Astrocyte of the spinal cord (primary cell): ENCODE results near the gene VPS39.

Experiments
- DNase-seq: peaks from one replicate; pipeline ENCODE4 v3.0.0; 2011; ENCODE audit warnings: low read depth, low spot score
- H3K4me3 ChIP-seq: 2 replicates; pipeline ENCODE4 v1.5.1; 2011; ENCODE audit warnings: low read depth, mild to moderate bottlenecking, low read length, moderate library complexity
- in situ Hi-C: cut with HindIII; loops from 2 replicates; pipeline ENCODE4 v1.10.0; 2017; ENCODE audit warnings: low sequenced_read_pairs
- TF ChIP-seq, protein P1 (sequence below): IDR thresholded peaks from 2 replicates; pipeline ENCODE4 v1.5.1; 2012; ENCODE audit warnings: low read depth, mild to moderate bottlenecking, low read length, inconsistent platforms

The VPS39 gene

DNA sequence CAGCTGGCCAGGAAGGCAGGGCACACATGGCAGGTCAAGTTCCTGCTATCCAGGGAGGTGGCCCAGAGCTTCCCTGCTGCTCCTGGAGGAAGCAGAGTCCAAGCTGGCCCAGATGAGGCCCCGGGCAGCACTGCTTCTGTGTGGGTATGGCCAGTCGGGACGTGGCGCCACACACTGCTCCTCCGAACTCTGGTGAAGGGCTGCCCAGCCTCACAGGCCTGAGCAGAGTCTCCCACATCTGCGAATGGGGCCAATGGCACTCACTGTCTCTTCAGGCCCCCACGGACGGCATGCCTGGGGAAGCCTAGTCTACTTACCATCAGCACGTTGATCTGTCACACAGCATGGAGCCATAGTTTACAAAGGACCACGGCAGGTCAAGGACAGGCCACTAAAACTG is 49.2 kb downstream of the VPS39 start:
- TF ChIP-seq, protein P1, sequence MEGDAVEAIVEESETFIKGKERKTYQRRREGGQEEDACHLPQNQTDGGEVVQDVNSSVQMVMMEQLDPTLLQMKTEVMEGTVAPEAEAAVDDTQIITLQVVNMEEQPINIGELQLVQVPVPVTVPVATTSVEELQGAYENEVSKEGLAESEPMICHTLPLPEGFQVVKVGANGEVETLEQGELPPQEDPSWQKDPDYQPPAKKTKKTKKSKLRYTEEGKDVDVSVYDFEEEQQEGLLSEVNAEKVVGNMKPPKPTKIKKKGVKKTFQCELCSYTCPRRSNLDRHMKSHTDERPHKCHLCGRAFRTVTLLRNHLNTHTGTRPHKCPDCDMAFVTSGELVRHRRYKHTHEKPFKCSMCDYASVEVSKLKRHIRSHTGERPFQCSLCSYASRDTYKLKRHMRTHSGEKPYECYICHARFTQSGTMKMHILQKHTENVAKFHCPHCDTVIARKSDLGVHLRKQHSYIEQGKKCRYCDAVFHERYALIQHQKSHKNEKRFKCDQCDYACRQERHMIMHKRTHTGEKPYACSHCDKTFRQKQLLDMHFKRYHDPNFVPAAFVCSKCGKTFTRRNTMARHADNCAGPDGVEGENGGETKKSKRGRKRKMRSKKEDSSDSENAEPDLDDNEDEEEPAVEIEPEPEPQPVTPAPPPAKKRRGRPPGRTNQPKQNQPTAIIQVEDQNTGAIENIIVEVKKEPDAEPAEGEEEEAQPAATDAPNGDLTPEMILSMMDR: no peak
- H3K4me3 ChIP-seq: no peak overlapping the region
- in situ Hi-C loops: no loop called here
- DNase-seq: no peak

DNA sequence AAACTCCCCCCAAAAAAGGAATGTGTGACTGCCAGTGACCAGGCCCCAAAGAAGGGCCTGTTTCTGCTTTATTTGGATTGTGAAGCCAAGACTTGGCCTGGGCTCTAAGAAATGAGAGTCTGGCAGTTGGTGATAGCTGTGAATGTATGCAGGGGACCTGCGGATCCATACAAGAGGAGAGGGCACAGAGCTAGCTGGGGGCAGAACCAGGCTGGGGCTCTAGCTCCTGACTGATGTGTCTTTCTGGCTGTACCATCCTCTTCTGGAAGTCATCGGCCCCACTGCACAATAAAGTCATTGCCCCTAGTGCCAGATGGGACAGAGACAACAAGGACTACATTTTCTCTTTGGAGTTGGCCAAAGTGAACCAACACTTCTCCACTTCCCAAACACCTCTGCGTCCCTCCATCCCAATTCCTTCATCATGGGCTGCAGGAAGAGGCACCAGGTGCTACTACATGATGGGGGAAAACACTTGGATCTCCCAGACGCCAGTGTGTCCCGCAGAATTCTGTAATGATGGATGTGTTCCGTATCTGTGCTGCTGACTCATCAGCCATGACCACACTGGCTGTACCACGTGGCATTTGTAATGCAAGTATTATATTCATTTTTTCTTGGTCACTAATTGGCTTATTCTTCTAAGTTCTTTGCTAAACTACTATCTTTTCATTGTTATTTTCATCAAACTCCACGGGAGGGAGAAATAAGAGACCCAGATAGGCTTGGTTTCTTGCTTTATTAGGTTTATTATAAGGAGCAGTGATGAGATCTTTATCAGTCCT is 49.9 kb downstream of the VPS39 start:
- H3K4me3 ChIP-seq: no peak overlapping the region
- DNase-seq: peak; percentile 74
- TF ChIP-seq, protein P1: no peak
- in situ Hi-C loops: no loop called here

DNA sequence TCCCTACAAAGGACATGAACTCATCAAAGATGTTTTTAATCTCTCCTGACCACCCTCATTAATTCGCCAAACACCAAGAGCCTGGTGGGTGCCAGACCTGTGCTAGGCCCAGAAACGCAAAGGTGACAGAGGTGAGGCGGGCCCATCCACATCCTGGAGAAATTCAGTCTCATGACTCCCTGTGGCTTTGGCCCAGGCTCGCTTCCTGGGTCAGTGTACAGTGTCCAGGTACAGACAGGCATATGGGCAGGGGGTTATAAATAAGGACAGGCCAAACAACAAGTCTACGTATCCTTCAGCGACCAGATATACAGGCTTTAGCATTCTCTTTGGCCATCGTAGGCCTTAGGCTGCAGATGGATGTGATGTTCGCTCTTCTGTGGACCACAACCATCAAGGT is 50.7 kb downstream of the VPS39 start:
- no peak overlapping the region for H3K4me3 ChIP-seq
- TF ChIP-seq, protein P1: no peak
- no peak for DNase-seq
- in situ Hi-C loops: no loop called here

DNA sequence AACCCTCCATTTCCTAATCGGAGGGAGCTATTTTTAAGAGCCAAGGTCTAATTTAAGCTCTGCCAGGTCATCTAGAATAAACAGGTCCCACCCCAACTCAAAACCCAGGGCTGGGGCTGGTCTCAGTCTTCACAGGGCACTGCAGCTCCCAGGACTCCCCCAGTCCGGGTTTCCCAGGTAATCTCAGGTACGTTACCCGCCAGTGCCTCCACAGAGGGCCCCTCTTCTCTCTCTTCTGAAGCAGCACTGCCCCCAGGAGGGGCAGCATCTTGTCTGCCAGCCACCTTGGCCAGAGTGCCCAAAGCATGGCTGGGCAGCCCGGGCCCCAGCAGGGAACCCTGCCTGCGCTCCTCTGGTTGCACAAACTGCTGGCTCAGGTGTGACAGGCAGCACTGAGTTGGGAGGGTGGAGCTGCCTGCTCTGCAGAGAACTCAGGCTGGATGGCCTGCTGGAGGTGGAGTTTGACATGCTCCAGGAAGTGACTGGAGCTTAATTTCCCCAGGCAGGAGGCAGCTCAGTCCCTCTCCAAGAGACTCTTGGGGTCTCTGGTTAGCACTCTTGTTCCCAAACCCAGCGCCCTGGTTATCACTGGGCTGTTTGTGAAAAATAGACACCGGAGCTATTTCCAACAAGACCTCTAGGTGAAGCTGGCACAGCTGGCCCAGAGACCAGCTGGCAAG is 51.7 kb downstream of the VPS39 start, which contains the start of gene PLA2G4F:
Gene PLA2G4F, minus strand, starts transcription at position 394 of the 680 bp plus-strand sequence. Its CDS starts 87 bp downstream, at position 307.
- no peak within 1 kb of the TSS for H3K4me3 ChIP-seq
- TF ChIP-seq, protein P1: no peak
- no peak for DNase-seq
- in situ Hi-C loops: no loop called here

DNA sequence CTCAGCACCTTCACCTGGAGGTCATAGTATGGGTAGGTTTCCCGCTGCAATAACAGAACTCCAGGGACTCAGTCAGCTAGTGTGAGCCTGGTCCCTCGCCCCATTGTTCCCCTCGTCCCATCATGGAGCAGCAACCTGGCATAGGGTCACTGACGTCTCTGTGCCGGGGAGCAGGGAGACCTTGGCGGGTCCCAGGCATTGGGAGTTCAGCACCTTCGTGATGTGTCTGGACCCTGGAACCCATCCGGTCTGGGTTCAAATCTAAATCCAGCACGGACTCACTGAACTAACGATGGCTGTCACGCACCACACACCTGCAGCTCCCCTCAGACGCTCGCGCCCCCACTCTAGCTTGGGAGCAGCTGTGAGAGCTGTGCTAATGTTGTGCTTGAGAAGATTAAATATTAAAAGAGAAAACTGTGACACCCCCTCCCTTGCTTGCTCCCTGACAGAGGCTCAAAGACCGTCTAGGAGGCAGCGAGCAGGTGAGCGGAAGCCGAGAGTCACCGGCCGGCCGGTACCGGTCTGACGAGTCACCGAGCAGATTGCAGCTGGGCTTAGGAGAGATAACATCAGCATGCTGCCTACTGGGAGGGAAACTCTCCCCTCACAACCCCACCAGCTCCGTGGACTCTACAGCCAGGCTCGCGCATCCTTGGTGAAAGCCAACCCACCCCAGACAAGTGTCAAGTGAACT is 52.4 kb downstream of the VPS39 start:
- in situ Hi-C loops: no loop called here
- no peak for DNase-seq
- no peak overlapping the region for H3K4me3 ChIP-seq
- TF ChIP-seq, protein P1: no peak

DNA sequence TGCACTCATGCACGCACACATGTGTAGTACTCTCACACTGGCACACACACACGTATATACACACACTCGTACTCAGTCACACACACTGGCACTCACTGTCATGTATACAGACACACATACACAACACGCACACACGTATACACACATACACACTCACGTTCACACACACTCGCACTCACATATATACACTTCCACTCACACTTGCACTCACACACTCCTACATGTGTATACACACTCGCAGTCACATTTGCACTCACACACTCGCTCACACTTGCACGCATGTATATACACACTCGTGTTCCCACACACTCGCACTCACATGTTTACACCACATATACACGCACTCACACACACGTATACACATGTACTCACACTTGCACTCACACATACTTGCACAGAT is 53.1 kb downstream of the VPS39 start:
- H3K4me3 ChIP-seq: no peak overlapping the region
- TF ChIP-seq, protein P1: no peak
- in situ Hi-C loops: no loop called here
- no peak for DNase-seq
